GM19099 (cell line): ENCODE measurements around the gene PRDM2.

Experiments used
- POLR2A ChIP-seq: IDR thresholded peaks from 3 replicates; pipeline ENCODE4 v1.6.1; 2011; ENCODE audit warnings: low read depth; ENCODE audit not compliant: insufficient read length; ENCODE audit errors: extremely low read depth

PRDM2 gene

DNA sequence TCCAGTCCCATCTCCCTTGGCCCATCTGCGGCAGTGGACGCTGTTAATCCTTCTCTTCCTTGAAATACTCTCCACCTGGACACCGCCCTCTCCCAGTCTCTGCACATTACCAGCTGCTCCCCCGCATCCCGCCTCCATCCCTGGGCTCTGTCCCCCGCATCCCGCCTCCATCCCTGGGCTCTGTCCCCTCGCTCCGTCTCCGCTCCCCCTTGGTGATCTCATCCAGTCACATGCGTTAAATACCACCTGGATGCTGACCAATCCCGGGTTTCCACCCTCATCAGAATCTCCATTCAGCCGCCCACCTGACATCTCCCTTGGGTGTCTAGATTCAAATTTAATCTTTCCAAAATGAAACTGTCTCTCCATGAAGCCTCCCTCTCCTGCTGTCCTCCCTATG is 106.1 kb downstream of the PRDM2 start:
- no peak for TF ChIP-seq POLR2A

DNA sequence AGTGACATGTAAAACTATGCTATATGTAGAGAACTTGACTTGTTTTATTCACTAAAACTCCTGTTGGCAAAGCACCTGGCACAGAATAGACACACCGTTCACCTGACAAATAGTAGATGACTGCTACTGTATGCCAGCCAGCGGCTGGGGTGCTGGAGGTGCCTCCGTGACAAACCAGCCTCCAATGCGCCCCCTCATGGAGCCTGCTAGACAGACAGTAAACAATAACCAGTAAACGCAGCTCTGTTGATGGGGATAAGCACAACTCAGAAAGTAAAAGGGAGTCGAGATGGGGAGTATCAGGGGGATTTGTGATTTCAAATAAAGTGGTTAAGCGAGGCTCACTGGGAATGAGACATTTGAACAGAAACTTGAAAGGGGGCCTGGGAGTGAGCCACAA is 107.2 kb downstream of the PRDM2 start:
- no peak for TF ChIP-seq POLR2A

DNA sequence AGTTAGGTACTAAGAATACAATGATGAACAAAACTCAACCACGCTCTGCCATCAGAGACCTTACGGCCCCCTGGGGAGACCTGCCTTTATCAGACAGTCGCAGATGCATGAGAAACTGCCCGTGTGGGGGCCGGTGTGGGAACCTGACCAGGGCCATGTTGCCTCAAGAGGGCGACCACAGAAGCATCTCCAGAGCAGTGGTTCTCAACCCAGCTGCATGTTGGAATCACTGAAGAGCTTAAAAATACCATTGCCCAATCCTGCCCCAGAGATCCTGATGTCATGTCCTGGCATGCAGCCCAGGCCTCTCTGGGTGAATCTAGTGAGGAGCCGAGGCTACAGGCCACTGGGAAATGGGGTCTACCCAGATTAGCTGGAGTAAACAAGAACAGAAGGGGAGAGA is 108.7 kb downstream of the PRDM2 start:
- TF ChIP-seq POLR2A, result no peak

DNA sequence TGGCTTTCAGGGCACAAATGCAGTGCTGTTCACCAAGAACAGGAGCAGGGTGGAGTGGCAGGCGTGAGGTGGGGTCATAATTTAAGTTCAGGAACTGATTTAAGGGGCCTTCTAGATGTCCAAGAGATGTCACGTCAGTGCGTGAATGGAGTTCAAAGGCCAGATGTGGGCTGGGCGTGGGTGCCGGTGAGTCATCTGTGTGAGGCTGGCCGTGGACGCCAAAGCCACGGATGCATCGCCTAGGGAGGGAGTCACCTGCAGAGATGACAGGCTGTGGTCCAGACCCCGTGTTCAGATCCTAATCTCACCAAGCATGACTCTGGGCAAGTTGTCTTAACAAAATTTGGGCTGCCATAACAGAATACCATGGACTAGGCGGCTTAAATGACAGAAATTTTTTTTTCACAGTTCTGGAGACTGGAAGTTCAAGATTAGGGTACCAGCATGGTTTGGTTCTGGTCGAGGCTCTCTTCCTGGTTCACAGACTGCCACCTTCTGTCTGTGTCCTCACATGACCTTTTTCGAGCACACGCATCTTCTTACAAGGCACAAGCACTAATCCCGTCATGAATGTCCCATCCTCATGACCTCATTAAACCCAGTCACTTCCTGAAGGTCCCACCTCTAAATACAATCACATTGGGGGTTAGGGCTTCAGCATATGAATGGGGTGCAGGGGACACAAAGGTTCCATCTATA is 109.6 kb downstream of the PRDM2 start:
- no peak for TF ChIP-seq POLR2A

DNA sequence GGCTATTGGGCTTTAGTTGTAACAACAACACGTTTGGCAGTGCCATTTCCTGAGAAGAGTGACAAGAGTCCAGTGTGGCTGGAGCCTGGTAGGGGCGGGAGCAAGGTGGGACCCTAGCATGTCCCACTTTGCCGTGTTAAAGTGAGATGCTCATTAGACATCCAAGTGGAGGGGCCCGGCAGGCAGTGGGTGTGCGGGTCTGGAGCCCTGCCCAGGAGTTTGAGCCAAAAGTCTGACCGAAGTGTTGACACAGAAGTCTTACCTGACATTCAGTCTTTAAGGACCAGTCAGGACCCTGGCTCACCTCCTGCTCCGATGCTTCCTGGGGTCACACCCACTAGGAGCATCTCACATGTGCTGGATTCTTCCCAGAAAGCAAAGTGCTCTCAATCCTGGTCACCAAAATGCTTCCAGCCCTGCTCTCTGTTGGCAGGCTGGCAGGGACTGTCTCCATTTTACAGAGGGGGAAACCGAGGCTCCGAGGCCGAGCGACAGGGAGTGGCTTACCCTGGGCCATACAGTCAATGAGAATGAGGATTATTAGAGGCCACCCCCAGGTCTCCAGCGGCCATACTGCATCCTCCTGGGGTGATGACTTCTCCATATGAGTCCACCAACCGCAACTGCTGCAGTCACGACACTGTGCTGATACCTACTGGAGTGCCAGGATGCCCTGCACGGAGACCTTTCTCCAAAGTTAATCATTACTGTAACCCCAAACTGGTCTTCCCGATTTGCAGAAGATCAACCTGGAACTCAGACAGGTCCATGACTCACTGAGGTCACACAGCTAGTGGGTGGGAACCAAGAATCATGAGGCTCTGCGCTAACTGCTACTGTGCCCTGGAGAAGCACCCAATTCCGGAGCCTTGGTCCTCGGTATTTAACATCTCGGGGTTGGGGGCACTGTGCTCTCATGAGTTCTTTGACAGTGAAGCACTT is 112.7 kb downstream of the PRDM2 start:
- no peak for TF ChIP-seq POLR2A

DNA sequence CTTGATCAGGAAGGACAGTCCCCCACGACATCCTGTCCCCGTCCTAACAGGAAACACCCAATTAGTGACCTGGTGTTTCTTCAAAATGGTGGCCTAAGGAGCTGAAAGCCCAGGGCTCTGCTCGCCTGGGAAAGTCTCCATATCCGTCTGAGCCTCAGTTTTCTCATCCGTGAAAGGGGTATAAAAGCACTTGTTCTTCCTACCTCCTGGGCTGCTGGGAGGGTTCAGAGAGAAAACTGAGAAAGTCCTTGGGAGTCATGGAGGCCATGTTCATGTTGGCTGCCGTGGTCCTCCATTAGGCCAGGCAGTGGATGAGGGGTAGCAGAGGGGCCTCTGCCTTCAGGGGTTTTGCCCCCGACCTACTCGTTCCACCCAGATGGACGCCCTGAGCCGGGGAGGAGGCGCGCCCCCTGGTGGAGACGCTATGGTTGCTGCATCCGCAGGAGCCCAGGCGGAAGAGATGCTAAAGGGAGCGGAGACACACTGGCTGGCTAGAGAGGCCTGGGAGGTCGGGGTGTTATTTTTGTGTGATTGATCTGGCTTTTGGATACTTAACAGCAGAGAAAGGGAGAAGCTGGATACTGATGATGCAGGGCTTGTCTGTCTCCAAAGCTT is 113.5 kb downstream of the PRDM2 start:
- no peak for TF ChIP-seq POLR2A

DNA sequence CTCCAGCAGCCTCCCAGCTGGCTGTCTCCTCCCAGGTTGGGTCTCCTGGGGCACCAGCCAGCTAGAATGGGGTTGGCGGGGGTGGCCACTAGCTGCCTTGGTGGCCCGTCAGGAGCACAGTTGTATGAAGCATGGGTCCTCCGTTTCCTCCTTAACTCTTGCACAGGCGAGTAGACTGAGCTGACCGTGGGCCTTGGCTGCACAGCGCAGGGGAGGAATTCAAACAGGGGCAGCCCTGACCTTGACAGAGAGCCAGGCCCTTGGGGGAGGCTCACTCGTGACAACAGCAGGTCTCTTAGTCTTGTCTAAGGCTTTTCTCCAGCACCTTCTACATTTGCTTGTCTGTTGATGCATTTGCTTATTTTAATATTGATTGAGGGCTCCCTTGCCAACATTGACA is 114.1 kb downstream of the PRDM2 start:
- no peak for TF ChIP-seq POLR2A

DNA sequence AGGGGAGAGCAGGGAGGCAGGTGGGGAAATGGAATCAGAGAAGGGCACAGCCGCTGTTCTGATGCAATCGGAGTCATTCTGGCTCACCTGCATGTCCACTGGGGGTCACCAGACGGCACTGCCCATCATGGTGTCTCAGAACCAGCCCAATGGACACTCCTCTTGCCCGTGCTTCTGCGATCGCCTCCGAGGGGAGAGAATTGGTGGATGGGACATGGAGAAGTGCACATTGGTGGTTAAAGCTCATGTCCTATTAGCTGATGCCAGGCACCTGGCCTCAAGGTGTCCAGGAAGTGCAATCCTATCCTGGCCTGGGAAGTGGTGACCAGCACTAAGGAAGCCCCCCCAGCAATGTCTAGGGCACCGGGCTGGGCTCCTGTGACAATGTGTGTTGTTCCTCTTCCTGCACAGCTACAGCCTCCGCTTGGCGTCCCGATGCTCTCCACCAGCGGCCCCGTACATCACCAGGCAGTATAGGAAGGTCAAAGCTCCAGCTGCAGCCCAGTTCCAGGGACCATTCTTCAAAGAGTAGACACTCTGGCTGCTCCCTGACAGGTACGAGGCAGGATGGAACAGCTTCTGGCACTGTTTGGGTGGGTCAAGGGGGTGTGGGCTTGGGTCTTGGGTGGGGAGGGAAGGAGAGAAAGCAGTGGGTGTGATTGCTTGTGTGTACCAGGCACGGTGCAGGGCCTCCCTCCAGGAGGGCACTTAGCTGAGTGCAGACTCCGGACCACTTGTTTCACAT is 116.2 kb downstream of the PRDM2 start:
- no peak for TF ChIP-seq POLR2A

DNA sequence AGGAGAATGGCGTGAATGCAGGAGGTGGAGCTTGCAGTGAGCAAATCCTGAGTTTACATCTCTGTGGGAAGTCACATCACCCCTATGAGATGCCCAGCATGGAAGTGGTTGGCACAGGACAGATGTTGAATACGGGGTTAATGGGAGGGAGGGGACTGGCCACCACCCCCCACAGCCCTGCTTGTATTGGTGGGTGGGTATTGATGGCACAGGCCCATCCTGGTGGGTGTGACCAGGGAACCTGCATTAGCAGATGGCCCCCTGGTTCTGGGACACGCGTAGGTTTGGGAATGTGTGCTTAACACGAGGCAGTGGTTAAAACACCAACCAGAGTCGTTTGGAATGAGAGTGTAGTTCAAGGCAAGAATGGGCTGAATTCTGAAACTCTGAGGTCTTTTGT is 117.9 kb downstream of the PRDM2 start:
- TF ChIP-seq POLR2A, result no peak

DNA sequence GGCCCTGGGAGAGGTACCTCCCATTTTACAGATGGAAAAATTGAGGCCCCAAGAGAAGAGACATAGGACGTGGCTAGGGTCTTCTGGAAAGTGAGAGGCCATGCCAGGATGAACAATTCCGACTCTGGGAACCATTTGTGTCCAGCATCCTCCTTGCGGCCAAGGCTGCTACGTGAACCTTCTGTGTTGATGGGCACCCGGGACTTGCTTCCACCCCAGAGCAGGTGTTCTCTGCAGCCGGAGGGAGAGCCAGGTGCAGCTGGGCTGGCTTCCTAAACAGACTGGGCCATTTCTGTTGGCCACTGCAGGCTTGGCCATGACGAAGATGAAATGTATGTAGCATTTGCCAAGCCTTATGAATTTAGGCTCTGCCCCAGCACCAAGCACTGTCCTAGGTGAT is 118.9 kb downstream of the PRDM2 start:
- no peak for TF ChIP-seq POLR2A

DNA sequence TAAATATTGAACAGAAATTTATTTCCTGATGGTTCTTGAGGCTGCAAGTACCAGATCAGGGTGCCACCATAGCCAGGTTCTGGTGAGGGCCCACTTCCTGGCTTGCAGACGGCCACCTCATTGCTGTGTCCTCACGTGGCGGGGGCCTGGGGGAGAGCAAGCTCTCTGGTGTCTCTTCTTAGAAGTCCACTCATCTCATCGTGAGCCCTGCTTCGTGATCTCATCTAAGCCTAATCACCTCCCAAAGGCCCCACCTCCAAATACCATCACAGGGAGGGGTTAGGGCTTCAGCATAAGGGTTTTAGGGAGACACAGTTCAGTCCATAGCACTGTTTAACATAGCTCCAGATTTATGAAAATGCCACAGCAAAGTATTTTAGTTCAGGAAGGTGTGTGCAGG is 119.7 kb downstream of the PRDM2 start:
- no peak for TF ChIP-seq POLR2A

DNA sequence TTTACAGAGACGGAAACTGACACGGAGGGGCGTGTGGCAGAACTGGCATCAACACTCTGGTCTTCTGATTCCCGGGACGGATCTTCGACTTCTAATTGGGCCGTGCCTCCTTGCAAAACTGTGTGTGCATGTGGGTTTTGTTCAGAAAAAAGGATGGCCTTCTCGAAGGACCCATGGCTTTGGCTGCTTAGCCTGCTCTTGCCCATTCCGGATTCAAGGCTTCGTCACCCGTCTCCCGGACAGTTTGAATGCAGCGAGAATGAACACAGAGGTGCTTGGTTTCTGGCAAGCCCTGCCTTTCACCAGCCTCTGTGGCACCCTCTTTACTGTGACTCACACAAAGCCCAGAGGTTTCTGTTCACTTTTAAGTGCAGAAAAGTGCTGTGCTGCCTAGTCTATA is 120.1 kb downstream of the PRDM2 start:
- no peak for TF ChIP-seq POLR2A

DNA sequence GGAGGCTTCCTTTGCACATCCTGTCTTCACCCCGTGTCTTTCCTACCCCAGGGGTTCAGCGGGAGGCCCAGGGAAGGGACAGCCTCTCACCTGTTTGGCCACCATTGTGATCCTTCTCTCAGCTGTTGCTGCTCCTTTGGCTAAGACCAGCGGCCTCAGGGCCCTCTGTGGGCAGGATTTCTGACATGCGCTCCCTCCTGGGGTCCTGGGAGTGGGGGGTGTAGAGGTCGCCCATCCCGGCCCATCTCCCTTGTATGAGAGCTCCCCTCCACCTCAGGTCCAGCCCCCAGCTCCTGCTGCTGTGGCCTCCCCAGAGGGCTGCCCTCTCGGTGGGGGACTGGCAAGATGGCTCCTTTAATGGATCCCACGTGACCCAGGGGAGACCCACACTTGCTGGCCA is 120.5 kb downstream of the PRDM2 start:
- no peak for TF ChIP-seq POLR2A

DNA sequence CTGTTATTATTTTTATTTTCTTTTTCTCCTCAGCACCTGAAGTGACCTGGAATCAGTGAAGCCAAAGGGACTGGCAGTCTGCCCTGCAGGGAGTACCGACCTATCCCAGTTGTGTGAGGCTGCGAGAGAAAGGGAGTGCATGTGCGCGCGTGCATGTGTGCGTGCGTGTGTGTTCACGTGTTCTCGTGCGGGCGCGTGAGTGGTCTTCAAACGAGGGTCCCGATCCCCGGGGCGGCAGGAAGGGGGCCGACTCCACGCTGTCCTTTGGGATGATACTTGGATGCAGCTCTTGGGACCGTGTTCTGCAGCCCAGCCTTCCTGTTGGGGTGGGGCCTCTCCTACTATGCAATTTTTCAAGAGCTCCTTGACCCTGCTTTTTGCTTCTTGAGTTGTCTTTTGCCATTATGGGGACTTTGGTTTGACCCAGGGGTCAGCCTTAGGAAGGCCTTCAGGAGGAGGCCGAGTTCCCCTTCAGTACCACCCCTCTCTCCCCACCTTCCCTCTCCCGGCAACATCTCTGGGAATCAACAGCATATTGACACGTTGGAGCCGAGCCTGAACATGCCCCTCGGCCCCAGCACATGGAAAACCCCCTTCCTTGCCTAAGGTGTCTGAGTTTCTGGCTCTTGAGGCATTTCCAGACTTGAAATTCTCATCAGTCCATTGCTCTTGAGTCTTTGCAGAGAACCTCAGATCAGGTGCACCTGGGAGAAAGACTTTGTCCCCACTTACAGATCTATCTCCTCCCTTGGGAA is 123.3 kb downstream of the PRDM2 start:
- TF ChIP-seq POLR2A, result no peak
